Osteoblast (primary cell): ENCODE measurements around the gene HSD17B3. TPM values are rescaled to one million over a fixed set of nuclear protein-coding genes. Genes with fewer than 3 reads are reported as not detected.
A peak's percentile ranks its signal among the peaks of the same experiment; 100 is the strongest.
"Not testable (repeated sequence)": the region's sequence is repeated elsewhere in the genome, so short reads cannot be mapped to it uniquely, and the experiment has no call there.

Source experiments
- DNase-seq: peaks from one replicate; pipeline ENCODE4 v3.0.0; 2011; ENCODE audit warnings: low spot score, mixed read lengths; ENCODE audit not compliant: insufficient read length; ENCODE audit errors: missing footprints
- H2AFZ ChIP-seq: 2 replicates; pipeline ENCODE4 v1.6.0; 2011; ENCODE audit warnings: mild to moderate bottlenecking, low read length
- H3K27ac ChIP-seq: 2 replicates; pipeline ENCODE4 v1.5.1; 2011; ENCODE audit warnings: mild to moderate bottlenecking, low read depth, low read length, moderate library complexity
- H3K27me3 ChIP-seq: 2 replicates; pipeline ENCODE4 v1.6.0; 2012; ENCODE audit warnings: mild to moderate bottlenecking, control low read depth, inconsistent platforms, low read length, moderate library complexity; ENCODE audit not compliant: insufficient read depth
- H3K36me3 ChIP-seq: 2 replicates; pipeline ENCODE4 v1.5.1; 2011; ENCODE audit warnings: mild to moderate bottlenecking, low read length, control low read depth, moderate library complexity; ENCODE audit not compliant: insufficient read depth
- H3K4me1 ChIP-seq: 2 replicates; pipeline ENCODE4 v1.5.1; 2011; ENCODE audit warnings: mild to moderate bottlenecking, low read length, control low read depth, moderate library complexity; ENCODE audit not compliant: insufficient read depth
- H3K4me2 ChIP-seq: 2 replicates; pipeline ENCODE4 v1.6.0; 2011; ENCODE audit warnings: mild to moderate bottlenecking, low read length; ENCODE audit not compliant: insufficient read depth
- H3K4me3 ChIP-seq: fragments of 200-600 bp; sonication (generic); 3 replicates; pipeline ENCODE4 v1.5.1; 2012; ENCODE audit warnings: mild to moderate bottlenecking, low read length, inconsistent platforms; ENCODE audit not compliant: insufficient read depth
- H3K79me2 ChIP-seq: 2 replicates; pipeline ENCODE4 v1.6.0; 2012; ENCODE audit warnings: mild to moderate bottlenecking, low read length, control low read depth, inconsistent platforms; ENCODE audit not compliant: insufficient read depth
- H3K9me3 ChIP-seq: 2 replicates; pipeline ENCODE4 v1.5.1; 2011; ENCODE audit warnings: low read depth, low read length, control low read depth
- H4K20me1 ChIP-seq: 2 replicates; pipeline ENCODE4 v1.6.0; 2012; ENCODE audit warnings: mild to moderate bottlenecking, low read length, control low read depth; ENCODE audit not compliant: insufficient read depth
- total RNA-seq: library from RNA; depleted of rRNA; stranded (reverse); fragments of >200 nt; gene quantifications from 2 replicates; pipeline ENCODE4 v1.2.3, GENCODE V29; 2012
- TF ChIP-seq, protein P1 (sequence below): IDR thresholded peaks from 2 replicates; pipeline ENCODE4 v1.5.1; 2011; ENCODE audit warnings: mild to moderate bottlenecking, low read depth, low read length, moderate library complexity; ENCODE audit errors: extremely low read depth

Gene HSD17B3
- total RNA-seq, 1 donor: under 0.01 TPM

DNA sequence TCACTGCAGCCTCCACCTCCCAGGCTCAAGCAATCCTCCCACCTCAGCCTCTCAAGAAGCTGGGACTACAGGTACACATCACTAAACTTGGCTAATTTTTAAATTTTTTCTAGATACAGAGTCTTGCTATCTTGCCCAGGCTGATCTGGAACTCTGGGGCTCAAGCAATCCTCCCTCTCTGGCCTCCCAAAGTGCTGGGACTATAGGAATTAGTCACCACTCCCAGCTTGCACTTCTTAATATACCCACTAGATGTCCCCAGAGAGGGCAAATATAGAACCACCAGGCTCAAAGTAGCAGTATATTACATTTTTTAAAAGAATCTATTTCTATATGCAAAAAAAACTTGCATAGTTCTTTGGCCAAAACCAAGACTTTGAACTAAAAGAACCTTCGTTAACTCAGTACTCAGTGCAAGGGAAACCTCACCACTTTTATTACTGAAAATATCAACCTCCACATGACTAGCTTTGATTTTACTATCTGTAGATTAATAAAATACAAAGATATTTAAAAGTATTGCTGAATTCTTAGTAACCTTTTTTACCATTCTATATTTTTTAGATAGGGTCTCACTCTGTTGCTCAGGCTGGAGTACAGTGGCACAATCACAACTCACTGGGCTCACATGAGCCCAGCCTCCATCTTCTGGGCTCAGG, 25.8 kb upstream of the HSD17B3 start:
- TF ChIP-seq, protein P1, sequence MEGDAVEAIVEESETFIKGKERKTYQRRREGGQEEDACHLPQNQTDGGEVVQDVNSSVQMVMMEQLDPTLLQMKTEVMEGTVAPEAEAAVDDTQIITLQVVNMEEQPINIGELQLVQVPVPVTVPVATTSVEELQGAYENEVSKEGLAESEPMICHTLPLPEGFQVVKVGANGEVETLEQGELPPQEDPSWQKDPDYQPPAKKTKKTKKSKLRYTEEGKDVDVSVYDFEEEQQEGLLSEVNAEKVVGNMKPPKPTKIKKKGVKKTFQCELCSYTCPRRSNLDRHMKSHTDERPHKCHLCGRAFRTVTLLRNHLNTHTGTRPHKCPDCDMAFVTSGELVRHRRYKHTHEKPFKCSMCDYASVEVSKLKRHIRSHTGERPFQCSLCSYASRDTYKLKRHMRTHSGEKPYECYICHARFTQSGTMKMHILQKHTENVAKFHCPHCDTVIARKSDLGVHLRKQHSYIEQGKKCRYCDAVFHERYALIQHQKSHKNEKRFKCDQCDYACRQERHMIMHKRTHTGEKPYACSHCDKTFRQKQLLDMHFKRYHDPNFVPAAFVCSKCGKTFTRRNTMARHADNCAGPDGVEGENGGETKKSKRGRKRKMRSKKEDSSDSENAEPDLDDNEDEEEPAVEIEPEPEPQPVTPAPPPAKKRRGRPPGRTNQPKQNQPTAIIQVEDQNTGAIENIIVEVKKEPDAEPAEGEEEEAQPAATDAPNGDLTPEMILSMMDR: peak; percentile 85
- Histone ChIP-seq H3K9me3 (no peaks in the 10 kb centered on the region), H3K36me3 (no peaks in the 10 kb centered on the region)

DNA sequence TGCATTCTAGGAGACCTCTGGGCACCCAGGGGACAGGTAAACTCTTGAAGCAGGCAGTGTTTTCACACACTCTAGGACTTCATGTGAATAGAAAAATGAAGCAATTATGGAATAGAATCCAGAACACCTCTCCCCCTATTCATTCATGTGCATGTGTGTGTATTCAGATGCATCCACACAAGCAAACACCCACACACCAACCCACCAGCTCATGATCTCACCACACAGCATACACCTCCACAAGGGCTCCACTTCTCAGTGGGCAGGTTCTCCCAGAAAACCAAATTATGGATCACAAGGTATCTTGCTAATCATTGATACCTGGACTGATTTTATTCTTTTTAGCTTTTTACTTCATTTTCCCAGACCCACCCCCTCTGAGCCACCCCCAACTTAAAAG, 21.2 kb upstream of the HSD17B3 start:
- Histone ChIP-seq H3K9me3 (no peaks in the 10 kb centered on the region), H3K27me3 (no peaks in the 10 kb centered on the region), H2AFZ (no peak overlapping the region), H3K4me3 (no peak overlapping the region), H4K20me1 (peaks cover 2% of the 10 kb centered on the region), H3K36me3 (peaks cover 5% of the 10 kb centered on the region), H3K4me2 (no peak overlapping the region), H3K4me1 (no peaks in the 10 kb centered on the region), H3K79me2 (no peaks in the 10 kb centered on the region), H3K27ac (no peak overlapping the region)
- TF ChIP-seq, protein P1: no peak
- no peak for DNase-seq

More for the DNA sequence above, 25.8 kb upstream of the HSD17B3 start:
- Histone ChIP-seq H4K20me1 (peaks cover 2% of the 10 kb centered on the region), H3K79me2 (no peaks in the 10 kb centered on the region), H3K4me1 (no peaks in the 10 kb centered on the region), H3K27ac (no peak overlapping the region), H2AFZ (no peak overlapping the region), H3K4me3 (no peak overlapping the region), H3K27me3 (no peaks in the 10 kb centered on the region), H3K4me2 (no peak overlapping the region)
- no peak for DNase-seq

DNA sequence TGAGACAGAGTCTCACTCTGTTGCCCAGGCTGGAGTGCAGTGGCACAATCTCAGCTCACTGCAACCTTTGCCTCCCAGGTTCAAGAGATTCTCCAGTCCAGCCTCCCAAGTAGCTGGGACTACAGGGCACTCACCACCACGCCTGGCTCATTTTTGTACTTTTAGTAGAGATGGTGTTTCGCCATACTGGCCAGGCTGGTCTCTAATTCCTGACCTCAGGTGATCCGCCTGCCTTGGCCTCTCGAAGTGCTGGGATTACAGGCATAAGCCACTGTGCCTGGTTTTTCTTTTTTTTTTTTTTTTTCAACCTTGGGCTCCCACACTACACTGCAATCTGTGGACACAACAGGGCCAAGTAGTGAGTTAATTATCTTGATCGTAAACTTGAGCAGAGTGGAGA, 20.8 kb upstream of the HSD17B3 start:
- H3K9me3 ChIP-seq, DNase-seq, H3K4me3 ChIP-seq, H2AFZ ChIP-seq, H3K27ac ChIP-seq, H3K27me3 ChIP-seq, H3K36me3 ChIP-seq, H3K4me1 ChIP-seq, H3K4me2 ChIP-seq, H3K79me2 ChIP-seq, H4K20me1 ChIP-seq: not testable (repeated sequence)

DNA sequence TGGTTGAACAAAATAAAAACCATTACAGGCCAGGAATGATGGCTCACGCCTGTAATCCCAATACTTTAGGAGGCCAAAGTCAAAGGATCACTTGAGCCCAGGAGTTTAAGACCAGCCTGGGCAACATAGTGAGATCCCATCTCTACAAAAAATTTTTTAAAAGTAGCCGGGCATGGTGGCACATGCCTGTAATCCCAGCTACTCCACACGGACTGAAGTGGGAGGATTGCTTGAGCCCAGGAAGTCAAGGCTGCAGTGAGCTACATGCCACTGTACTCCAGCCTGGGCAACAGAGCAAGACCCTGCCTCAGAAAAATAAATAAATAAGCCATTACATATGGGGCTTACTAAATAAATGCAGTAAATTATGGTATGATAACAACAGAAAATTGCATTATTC, 20.2 kb upstream of the HSD17B3 start:
- H3K4me3 ChIP-seq, H3K27ac ChIP-seq, H3K79me2 ChIP-seq, H4K20me1 ChIP-seq, H3K36me3 ChIP-seq, H2AFZ ChIP-seq, H3K4me1 ChIP-seq, H3K4me2 ChIP-seq, H3K27me3 ChIP-seq, H3K9me3 ChIP-seq, DNase-seq: not testable (repeated sequence)

DNA sequence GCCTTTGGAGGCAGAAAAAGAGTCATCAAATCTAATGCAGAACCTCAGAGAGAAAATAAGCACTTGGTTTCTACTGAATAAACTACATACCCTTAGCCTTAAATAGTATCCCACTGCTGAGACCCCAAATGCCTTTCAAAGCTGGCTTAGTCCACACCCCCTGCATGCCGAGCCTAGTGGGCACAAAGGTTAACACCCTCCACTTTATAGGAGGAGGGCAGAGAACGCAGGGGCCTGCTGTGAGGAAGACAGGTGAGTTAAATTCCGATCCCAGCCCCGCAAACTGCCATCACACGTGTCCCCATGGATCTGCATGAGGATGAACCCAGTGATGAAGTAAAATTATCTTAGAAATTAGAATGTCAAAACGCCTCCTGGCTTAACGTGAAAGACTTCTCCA, 19.5 kb upstream of the HSD17B3 start:
- TF ChIP-seq, protein P1: no peak
- H3K4me2 ChIP-seq: no peak overlapping the region
- peaks cover 5% of the 10 kb centered on the region for H3K36me3 ChIP-seq
- no peak overlapping the region for H3K4me3 ChIP-seq
- no peak overlapping the region for H2AFZ ChIP-seq
- no peaks in the 10 kb centered on the region for H3K4me1 ChIP-seq
- H3K27ac ChIP-seq: no peak overlapping the region
- no peaks in the 10 kb centered on the region for H3K27me3 ChIP-seq
- no peaks in the 10 kb centered on the region for H3K79me2 ChIP-seq
- DNase-seq: no peak
- H3K9me3 ChIP-seq: no peaks in the 10 kb centered on the region
- H4K20me1 ChIP-seq: no peaks in the 10 kb centered on the region
